ENCODE results near the gene TREML4.

The TREML4 gene

GRCh38 chr6:41255638-41256246, 27.6 kb downstream of the TREML4 start:
- H3K36me3 Mint-ChIP-seq (ENCODE audit: low read depth): no peaks in the 10 kb centered on the region
- H3K27ac Mint-ChIP-seq: no peak overlapping the region
- DNase-seq (no peak), ATAC-seq (no peak)
- peaks cover 5% of the 10 kb centered on the region for H3K4me1 Mint-ChIP-seq
- peaks cover 14% of the 10 kb centered on the region for H3K9me3 Mint-ChIP-seq
- H3K4me3 Mint-ChIP-seq: no peak overlapping the region
- no peaks in the 10 kb centered on the region for H3K27me3 Mint-ChIP-seq

GRCh38 chr6:41256383-41256782, 28.2 kb downstream of the TREML4 start:
- DNase-seq: no peak
- no peak for ATAC-seq
- Mint-ChIP-seq H3K4me1 (peaks cover 5% of the 10 kb centered on the region), H3K27me3 (no peaks in the 10 kb centered on the region), H3K9me3 (peaks cover 15% of the 10 kb centered on the region), H3K27ac (no peak overlapping the region), H3K36me3 (ENCODE audit: low read depth) (no peaks in the 10 kb centered on the region), H3K4me3 (no peak overlapping the region)

- Mint-ChIP-seq H3K27me3 (no peaks in the 10 kb centered on the region), H3K27ac (no peak overlapping the region), H3K4me1 (peaks cover 5% of the 10 kb centered on the region), H3K9me3 (peaks cover 23% of the 10 kb centered on the region), H3K36me3 (ENCODE audit: low read depth) (peaks cover 6% of the 10 kb centered on the region), H3K4me3 (no peak overlapping the region)
- DNase-seq: no peak
- ATAC-seq: no peak
Measured at GRCh38 chr6:41257369-41258195, 29.4 kb downstream of the TREML4 start.

DNA sequence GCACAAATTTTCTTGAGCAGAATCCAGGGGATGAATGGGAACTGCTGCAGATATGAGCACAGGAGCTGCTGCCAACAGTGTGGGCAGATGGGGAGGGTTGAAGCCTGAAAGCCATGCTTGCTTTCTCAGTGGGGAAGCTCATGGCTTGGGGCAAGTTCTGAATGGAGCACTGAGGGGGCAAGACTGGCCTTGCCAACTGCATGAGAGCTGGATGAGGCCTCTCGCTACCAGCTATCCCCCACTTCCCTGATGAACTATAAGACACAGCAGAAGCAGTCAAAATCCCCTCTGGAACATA, 30.0 kb downstream of the TREML4 start:
- Mint-ChIP-seq H3K4me3 (no peak overlapping the region), H3K27ac (no peak overlapping the region), H3K4me1 (peaks cover 5% of the 10 kb centered on the region), H3K36me3 (ENCODE audit: low read depth) (peaks cover 7% of the 10 kb centered on the region), H3K9me3 (peaks cover 25% of the 10 kb centered on the region), H3K27me3 (no peaks in the 10 kb centered on the region)
- no peak for DNase-seq
- ATAC-seq: no peak

GRCh38 chr6:41262401-41262800, 34.3 kb downstream of the TREML4 start:
- Mint-ChIP-seq H3K27ac (no peak overlapping the region), H3K27me3 (no peaks in the 10 kb centered on the region), H3K9me3 (peaks cover 39% of the 10 kb centered on the region), H3K4me1 (no peaks in the 10 kb centered on the region), H3K36me3 (ENCODE audit: low read depth) (peaks cover 14% of the 10 kb centered on the region), H3K4me3 (no peak overlapping the region)
- ATAC-seq: no peak
- no peak for DNase-seq

- no peak for DNase-seq
- H3K4me3 Mint-ChIP-seq: no peak overlapping the region
- no peak overlapping the region for H3K27ac Mint-ChIP-seq
- H3K27me3 Mint-ChIP-seq: no peaks in the 10 kb centered on the region
- peaks cover 14% of the 10 kb centered on the region for H3K36me3 Mint-ChIP-seq (ENCODE audit: low read depth)
- no peak for ATAC-seq
- no peaks in the 10 kb centered on the region for H3K4me1 Mint-ChIP-seq
- H3K9me3 Mint-ChIP-seq: peaks cover 39% of the 10 kb centered on the region
Measured at GRCh38 chr6:41263267-41263666, 35.1 kb downstream of the TREML4 start.

- H3K27me3 Mint-ChIP-seq: no peaks in the 10 kb centered on the region
- H3K4me3 Mint-ChIP-seq: no peak overlapping the region
- peaks cover 14% of the 10 kb centered on the region for H3K36me3 Mint-ChIP-seq (ENCODE audit: low read depth)
- DNase-seq (no peak), ATAC-seq (no peak)
- H3K27ac Mint-ChIP-seq: no peak overlapping the region
- H3K9me3 Mint-ChIP-seq: peaks cover 24% of the 10 kb centered on the region
- H3K4me1 Mint-ChIP-seq: no peaks in the 10 kb centered on the region
Measured at GRCh38 chr6:41266541-41266940, 38.4 kb downstream of the TREML4 start.

DNA sequence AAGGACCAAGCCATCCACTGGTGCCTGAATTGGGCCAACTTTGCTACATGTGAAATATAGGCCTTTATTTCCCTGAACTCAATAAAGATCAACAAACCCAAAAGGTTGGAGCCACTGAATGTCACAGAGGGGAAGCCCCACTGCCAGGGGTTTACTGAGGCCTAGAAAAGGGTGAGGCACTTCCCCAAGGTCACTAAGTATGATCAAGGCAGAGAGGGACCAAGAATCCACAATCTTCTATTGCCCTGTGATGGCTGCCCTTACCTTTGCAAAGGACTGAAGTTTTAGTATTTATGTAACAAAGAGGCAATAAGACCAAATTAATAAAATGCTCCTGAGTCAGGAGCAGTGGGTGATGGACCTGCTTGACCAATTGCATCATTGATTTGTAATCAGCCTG, 40.3 kb downstream of the TREML4 start:
- DNase-seq (no peak), ATAC-seq (no peak)
- H3K27me3 Mint-ChIP-seq: no peaks in the 10 kb centered on the region
- H3K36me3 Mint-ChIP-seq (ENCODE audit: low read depth): peaks cover 3% of the 10 kb centered on the region
- H3K9me3 Mint-ChIP-seq: peaks cover 11% of the 10 kb centered on the region
- no peak overlapping the region for H3K4me3 Mint-ChIP-seq
- H3K4me1 Mint-ChIP-seq: peaks cover 3% of the 10 kb centered on the region
- H3K27ac Mint-ChIP-seq: no peak overlapping the region

DNA sequence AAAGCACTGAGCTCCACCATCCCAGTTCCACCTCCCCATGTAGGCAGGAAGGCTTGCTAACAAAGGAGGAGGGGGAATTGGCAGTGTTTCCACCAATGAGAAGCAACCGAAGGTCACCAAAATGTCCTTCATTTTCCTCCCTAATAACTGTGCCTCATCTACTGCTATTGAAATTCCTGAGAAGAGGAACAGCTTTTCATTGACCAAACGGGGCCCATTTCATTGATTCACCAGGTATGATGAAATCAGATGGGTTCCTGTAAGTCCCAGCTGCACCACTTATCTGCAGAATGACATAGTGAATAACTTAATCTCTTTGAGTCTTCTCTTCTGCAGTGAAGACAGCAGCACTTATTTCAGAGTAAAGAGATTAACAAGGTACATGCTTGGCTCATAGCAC, 41.0 kb downstream of the TREML4 start:
- Mint-ChIP-seq H3K36me3 (ENCODE audit: low read depth) (no peaks in the 10 kb centered on the region), H3K4me3 (no peak overlapping the region), H3K9me3 (peaks cover 6% of the 10 kb centered on the region), H3K27me3 (no peaks in the 10 kb centered on the region), H3K4me1 (peaks cover 3% of the 10 kb centered on the region), H3K27ac (no peak overlapping the region)
- no peak for DNase-seq
- no peak for ATAC-seq

DNA sequence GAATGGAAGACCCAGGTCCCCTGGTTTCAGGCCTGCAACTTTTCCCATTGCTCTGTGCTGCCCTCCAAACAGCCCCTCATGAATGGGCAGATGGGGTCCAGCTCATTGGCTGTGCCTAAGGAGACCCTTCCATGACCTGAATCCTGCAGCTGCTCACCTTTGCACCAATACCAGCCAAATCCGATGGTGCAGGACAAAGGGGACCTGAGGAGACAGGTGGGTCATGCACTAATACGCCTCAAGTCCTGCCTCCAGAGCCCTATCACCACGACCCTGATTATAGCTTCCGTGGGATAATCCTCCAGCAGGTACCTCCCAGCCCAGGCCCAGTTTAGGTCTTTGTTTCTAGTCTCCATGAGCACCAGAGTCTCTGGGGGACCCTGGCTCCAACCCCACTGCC, 41.6 kb downstream of the TREML4 start:
- ATAC-seq: no peak
- no peak overlapping the region for H3K27ac Mint-ChIP-seq

DNA sequence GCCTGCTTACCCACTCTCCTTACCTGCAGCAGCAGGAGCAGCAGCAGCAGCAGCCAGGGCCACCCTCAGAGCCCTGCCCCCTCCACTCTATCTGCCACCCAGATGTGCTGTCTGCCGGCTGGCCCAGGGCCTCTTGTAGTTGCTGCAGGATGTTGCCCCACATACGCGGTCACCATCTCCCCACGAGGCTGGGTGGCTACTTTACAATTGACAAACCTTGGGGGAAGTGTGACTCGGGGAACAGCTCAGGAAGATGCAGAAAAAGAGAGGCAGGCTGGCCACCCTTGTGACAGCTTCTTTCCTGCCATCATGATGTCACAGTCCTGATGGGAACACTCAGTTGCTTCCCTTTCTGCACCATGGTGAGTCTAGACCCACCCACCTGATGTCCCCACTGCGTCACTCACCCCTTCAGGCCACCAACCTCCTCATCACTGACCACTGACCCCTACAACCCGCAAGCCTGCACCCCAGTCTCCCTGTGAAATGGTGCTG, 43.8 kb downstream of the TREML4 start:
- ATAC-seq (no peak), DNase-seq (no peak)
- Mint-ChIP-seq H3K36me3 (ENCODE audit: low read depth) (no peaks in the 10 kb centered on the region), H3K27ac (no peak overlapping the region), H3K4me1 (peaks cover 3% of the 10 kb centered on the region), H3K4me3 (no peak overlapping the region), H3K27me3 (no peaks in the 10 kb centered on the region), H3K9me3 (no peaks in the 10 kb centered on the region)

More for the DNA sequence above, 41.6 kb downstream of the TREML4 start:
- Mint-ChIP-seq H3K4me3 (no peak overlapping the region), H3K9me3 (peaks cover 5% of the 10 kb centered on the region), H3K4me1 (peaks cover 3% of the 10 kb centered on the region), H3K36me3 (ENCODE audit: low read depth) (no peaks in the 10 kb centered on the region), H3K27me3 (no peaks in the 10 kb centered on the region)
- DNase-seq: no peak

DNA sequence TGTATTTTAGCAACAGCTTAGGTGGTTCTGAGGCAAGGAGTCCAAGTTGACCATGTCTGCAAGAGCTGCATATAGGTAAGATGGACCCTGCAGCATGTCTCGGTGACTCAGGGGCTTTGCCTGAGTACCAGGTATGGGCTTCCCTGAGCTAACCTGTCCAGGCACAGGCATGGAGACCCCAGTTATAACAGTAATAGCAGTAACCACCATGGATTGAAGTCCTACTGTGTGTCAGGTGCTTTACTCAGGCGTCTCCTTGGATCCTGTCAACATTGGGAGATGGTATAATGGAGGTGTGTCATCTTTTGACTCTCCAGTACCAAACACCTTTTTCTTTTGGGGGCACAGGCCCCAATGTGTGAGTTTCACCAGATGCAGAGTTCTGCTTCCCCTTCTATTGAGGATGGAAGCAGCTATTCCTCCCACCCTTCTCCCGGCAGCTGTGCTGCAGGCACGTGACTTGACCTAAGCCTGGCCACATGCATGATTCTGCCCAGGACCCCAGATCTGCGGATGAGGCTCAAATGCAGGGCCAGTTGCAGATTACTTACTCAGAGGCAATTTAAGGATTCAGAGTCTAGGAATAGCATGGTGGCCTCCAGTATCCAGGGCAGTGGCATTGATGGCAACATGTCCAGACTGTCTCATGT, 44.6 kb downstream of the TREML4 start:
- Mint-ChIP-seq H3K4me1 (peaks cover 3% of the 10 kb centered on the region), H3K27ac (no peak overlapping the region), H3K36me3 (ENCODE audit: low read depth) (no peaks in the 10 kb centered on the region), H3K4me3 (no peak overlapping the region), H3K27me3 (no peaks in the 10 kb centered on the region), H3K9me3 (no peaks in the 10 kb centered on the region)
- DNase-seq (no peak), ATAC-seq (no peak)

DNA sequence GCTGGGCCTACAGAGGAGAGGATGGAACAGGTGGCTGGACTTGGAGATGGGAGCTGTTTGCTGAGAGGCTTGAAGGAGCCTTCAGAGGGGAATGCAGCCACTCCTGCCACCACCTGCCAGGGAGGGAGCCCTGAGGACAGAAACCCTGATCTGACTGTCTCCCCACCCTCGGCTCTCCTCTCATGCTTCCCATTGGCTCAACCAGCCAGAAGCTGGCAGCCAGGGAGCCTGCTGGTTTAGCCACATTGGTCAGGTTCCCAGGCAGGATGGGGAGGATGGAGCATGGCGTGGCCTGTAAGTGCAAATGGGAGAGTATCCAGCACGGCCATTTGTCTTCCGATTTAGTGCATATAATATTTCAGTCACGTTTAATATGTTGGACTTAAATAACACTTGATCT, 45.6 kb downstream of the TREML4 start:
- no peak overlapping the region for H3K4me3 Mint-ChIP-seq
- ATAC-seq (no peak), DNase-seq (no peak)
- H3K36me3 Mint-ChIP-seq (ENCODE audit: low read depth): no peaks in the 10 kb centered on the region
- peaks cover 5% of the 10 kb centered on the region for H3K4me1 Mint-ChIP-seq
- no peak overlapping the region for H3K27ac Mint-ChIP-seq
- no peaks in the 10 kb centered on the region for H3K27me3 Mint-ChIP-seq
- H3K9me3 Mint-ChIP-seq: no peaks in the 10 kb centered on the region

DNA sequence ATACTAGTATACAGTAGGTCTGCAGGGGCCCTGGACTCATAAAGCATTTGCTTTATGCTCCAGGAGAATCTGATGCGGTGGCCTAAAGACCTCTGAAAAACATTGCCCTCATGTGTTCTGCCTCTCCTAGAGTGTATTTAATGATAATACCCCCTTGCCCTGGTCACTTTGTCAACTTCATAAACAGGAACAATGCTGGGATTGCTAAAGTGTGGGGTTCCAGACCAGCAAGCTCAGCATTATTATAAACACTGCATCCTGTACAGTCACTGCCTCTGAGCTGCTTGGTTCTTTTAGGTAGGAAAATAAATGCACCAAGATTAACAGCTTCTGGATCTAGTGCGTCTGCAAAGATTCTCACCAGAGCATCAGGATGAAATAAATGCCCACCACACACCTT, 46.1 kb downstream of the TREML4 start:
- Mint-ChIP-seq H3K27ac (no peak overlapping the region), H3K4me3 (no peak overlapping the region), H3K27me3 (no peaks in the 10 kb centered on the region), H3K36me3 (ENCODE audit: low read depth) (no peaks in the 10 kb centered on the region), H3K4me1 (peaks cover 10% of the 10 kb centered on the region), H3K9me3 (no peaks in the 10 kb centered on the region)
- ATAC-seq (no peak), DNase-seq (no peak)

- H3K27ac Mint-ChIP-seq: no peak overlapping the region
- H3K27me3 Mint-ChIP-seq: no peaks in the 10 kb centered on the region
- no peak for DNase-seq
- ATAC-seq: no peak
- H3K4me3 Mint-ChIP-seq: no peak overlapping the region
- H3K9me3 Mint-ChIP-seq: no peaks in the 10 kb centered on the region
- no peaks in the 10 kb centered on the region for H3K36me3 Mint-ChIP-seq (ENCODE audit: low read depth)
- H3K4me1 Mint-ChIP-seq: peaks cover 13% of the 10 kb centered on the region
Measured at GRCh38 chr6:41275489-41275888, 47.3 kb downstream of the TREML4 start.

Measured in activated naive CD8-positive, alpha-beta T cell treated with anti-CD3 and anti-CD28 coated beads, Interleukin-2, amount 50 U/mL, for 24 hours (primary cell).